GM18499 (cell line): ENCODE measurements around the gene TRIM28.
A peak's percentile ranks its signal among the peaks of the same experiment; 100 is the strongest.
"Not testable (repeated sequence)": the region's sequence is repeated elsewhere in the genome, so short reads cannot be mapped to it uniquely, and the experiment has no call there.

ENCODE experiments used
- ATAC-seq: cut with Tn5 transposase; IDR thresholded peaks from one replicate; pipeline ENCODE4 v1.9.1; 2021; ENCODE audit warnings: moderate number of reproducible peaks; ENCODE audit not compliant: insufficient read depth, unreplicated experiment

The TRIM28 gene

GRCh38 chr19:58572818-58573657, 29.2 kb downstream of the TRIM28 start, which contains the start of gene MZF1:
TSS of gene MZF1 (minus strand) at chr19:58573335. CDS start at chr19:58571389, 1,946 bp downstream.
- peak; percentile 32 for ATAC-seq

- ATAC-seq, result no peak
Measured at GRCh38 chr19:58573658-58574164, 29.8 kb downstream of the TRIM28 start.

- peak; percentile 30 for ATAC-seq
Measured at GRCh38 chr19:58575183-58576041, 31.5 kb downstream of the TRIM28 start.

- not testable (repeated sequence) for ATAC-seq
Measured at GRCh38 chr19:58577581-58577980, 33.7 kb downstream of the TRIM28 start.

GRCh38 chr19:58578012-58578925, 34.4 kb downstream of the TRIM28 start:
- no peak for ATAC-seq

GRCh38 chr19:58579473-58580142, 35.7 kb downstream of the TRIM28 start:
- ATAC-seq, result no peak

- no peak for ATAC-seq
Measured at GRCh38 chr19:58581227-58582141, 37.6 kb downstream of the TRIM28 start.

GRCh38 chr19:58582985-58583384, 39.1 kb downstream of the TRIM28 start:
- ATAC-seq, result no peak

GRCh38 chr19:58584498-58585441, 40.9 kb downstream of the TRIM28 start:
- ATAC-seq, result no peak

GRCh38 chr19:58585442-58586132, 41.7 kb downstream of the TRIM28 start:
- ATAC-seq, result no peak

GRCh38 chr19:58586133-58586765, 42.4 kb downstream of the TRIM28 start:
- ATAC-seq, result no peak
